H9 (cell line): Measurements from ENCODE around the gene PCGF3. TPM values are rescaled to one million over a fixed set of nuclear protein-coding genes. Genes with fewer than 3 reads are reported as not detected.

Experiments used
- DNase-seq: peaks from one replicate; pipeline ENCODE4 v3.0.0-alpha.2; 2017
- H2AFZ ChIP-seq: one replicate; pipeline ENCODE4 v1.6.1; 2013; ENCODE audit warnings: mild to moderate bottlenecking, low read length, control low read depth, moderate library complexity
- H2AK5ac ChIP-seq: 2 replicates; pipeline ENCODE4 v1.6.1; 2013; ENCODE audit warnings: low read length, control low read depth, mixed read lengths; ENCODE audit not compliant: insufficient read length
- H2BK120ac ChIP-seq: one replicate; pipeline ENCODE4 v1.6.1; 2013; ENCODE audit warnings: low read depth, mild to moderate bottlenecking, low read length, control low read depth, inconsistent platforms; ENCODE audit not compliant: poor library complexity, severe bottlenecking
- H2BK12ac ChIP-seq: 2 replicates; pipeline ENCODE4 v1.6.1; 2013; ENCODE audit warnings: low read length, control low read depth, mixed read lengths, low read depth; ENCODE audit not compliant: insufficient read length
- H2BK15ac ChIP-seq: 2 replicates; pipeline ENCODE4 v1.6.1; 2013; ENCODE audit warnings: low read depth, low read length, control low read depth
- H2BK20ac ChIP-seq: one replicate; pipeline ENCODE4 v1.6.1; 2013; ENCODE audit warnings: low read depth, mild to moderate bottlenecking, low read length, control low read depth, inconsistent platforms; ENCODE audit not compliant: poor library complexity, severe bottlenecking
- H2BK5ac ChIP-seq: 2 replicates; pipeline ENCODE4 v1.6.1; 2013; ENCODE audit warnings: low read length, control low read depth, mixed read lengths; ENCODE audit not compliant: insufficient read length
- H3K14ac ChIP-seq: 2 replicates; pipeline ENCODE4 v1.6.1; 2013; ENCODE audit warnings: low read length, control low read depth; ENCODE audit not compliant: insufficient read depth
- H3K18ac ChIP-seq: 2 replicates; pipeline ENCODE4 v1.6.1; 2013; ENCODE audit warnings: low read depth, mild to moderate bottlenecking, mixed read lengths, low read length, control low read depth; ENCODE audit not compliant: insufficient read length
- H3K23ac ChIP-seq: 2 replicates; pipeline ENCODE4 v1.6.1; 2013; ENCODE audit warnings: low read length, control low read depth, mixed read lengths, low read depth; ENCODE audit not compliant: insufficient read length
- H3K23me2 ChIP-seq: 2 replicates; pipeline ENCODE4 v1.6.1; 2013; ENCODE audit warnings: low read depth, mild to moderate bottlenecking, mixed read lengths, low read length, control low read depth; ENCODE audit not compliant: insufficient read length, poor library complexity, severe bottlenecking
- H3K27ac ChIP-seq: 2 replicates; pipeline ENCODE4 v1.5.1; 2013; ENCODE audit warnings: low read length, control low read depth, mixed read lengths, low read depth; ENCODE audit not compliant: insufficient read length
- H3K27me3 ChIP-seq: 2 replicates; pipeline ENCODE4 v1.6.1; 2013; ENCODE audit warnings: low read length, control low read depth, inconsistent platforms; ENCODE audit not compliant: insufficient read depth
- H3K4ac ChIP-seq: 2 replicates; pipeline ENCODE4 v1.6.1; 2013; ENCODE audit warnings: low read depth, mild to moderate bottlenecking, control low read depth, inconsistent platforms, low read length, moderate library complexity
- H3K4me1 ChIP-seq: 2 replicates; pipeline ENCODE4 v1.6.1; 2013; ENCODE audit warnings: low read length, control low read depth, inconsistent platforms; ENCODE audit not compliant: insufficient read depth
- H3K4me2 ChIP-seq: 2 replicates; pipeline ENCODE4 v1.6.1; 2013; ENCODE audit warnings: low read length, control low read depth, mixed read lengths; ENCODE audit not compliant: insufficient read length, insufficient read depth
- H3K56ac ChIP-seq: 2 replicates; pipeline ENCODE4 v1.6.1; 2013; ENCODE audit warnings: low read depth, mild to moderate bottlenecking, mixed read lengths, low read length, control low read depth; ENCODE audit not compliant: insufficient read length
- H3K79me1 ChIP-seq: 2 replicates; pipeline ENCODE4 v1.6.1; 2013; ENCODE audit warnings: low read depth, mild to moderate bottlenecking, moderate library complexity, low read length, control low read depth, inconsistent platforms; ENCODE audit not compliant: insufficient read depth, poor library complexity, severe bottlenecking
- H3K79me2 ChIP-seq: 2 replicates; pipeline ENCODE4 v1.6.1; 2013; ENCODE audit warnings: low read length, control low read depth, inconsistent platforms; ENCODE audit not compliant: insufficient read depth
- H3K9ac ChIP-seq: 2 replicates; pipeline ENCODE4 v1.6.1; 2013; ENCODE audit warnings: low read length, control low read depth, mixed read lengths; ENCODE audit not compliant: insufficient read length; ENCODE audit errors: extremely low read depth
- H3K9me3 ChIP-seq: one replicate; pipeline ENCODE4 v1.6.1; 2013; ENCODE audit warnings: low read depth, low read length, inconsistent platforms; ENCODE audit not compliant: control insufficient read depth
- H3T11ph ChIP-seq: one replicate; pipeline ENCODE4 v1.6.1; 2013; ENCODE audit warnings: mild to moderate bottlenecking, low read length, control low read depth, inconsistent platforms
- H4K20me1 ChIP-seq: one replicate; pipeline ENCODE4 v1.6.1; 2013; ENCODE audit not compliant: control insufficient read depth, insufficient read length, insufficient read depth
- H4K5ac ChIP-seq: 2 replicates; pipeline ENCODE4 v1.6.1; 2013; ENCODE audit warnings: low read depth, mild to moderate bottlenecking, mixed read lengths, low read length, control low read depth; ENCODE audit not compliant: insufficient read length
- H4K8ac ChIP-seq: replicated peaks from 2 replicates; pipeline ENCODE4 v1.6.1; 2013; ENCODE audit warnings: low read length, control low read depth, mixed read lengths, low read depth; ENCODE audit not compliant: insufficient read length
- H4K91ac ChIP-seq: 2 replicates; pipeline ENCODE4 v1.6.1; 2013; ENCODE audit warnings: low read depth, mild to moderate bottlenecking, moderate library complexity, mixed read lengths, low read length, control low read depth; ENCODE audit not compliant: insufficient read length
- H3K27ac Mint-ChIP-seq, 3 experiments: 2 replicates in 2 of 3; 3 replicates in 1 of 3; pipeline ENCODE4 v1.8.0; 2020 to 2021; ENCODE audit warnings: mixed read lengths in 3 of 3, mild to moderate bottlenecking in 1 of 3, moderate library complexity in 1 of 3
- H3K27me3 Mint-ChIP-seq: 2 replicates; pipeline ENCODE4 v1.8.0; 2021; ENCODE audit warnings: low read depth, mild to moderate bottlenecking, moderate library complexity, mixed read lengths
- H3K36me3 Mint-ChIP-seq, 3 experiments: 2 replicates in 2 of 3; 3 replicates in 1 of 3; pipeline ENCODE4 v1.8.0; 2020 to 2021; ENCODE audit warnings: low read depth in 3 of 3, mixed read lengths in 3 of 3; ENCODE audit not compliant: insufficient read depth in 1 of 3
- H3K4me1 Mint-ChIP-seq, 2 experiments: 2 replicates each; pipeline ENCODE4 v1.8.0; 2020; ENCODE audit warnings: mixed read lengths in 2 of 2
- H3K4me3 Mint-ChIP-seq, 2 experiments: 2 replicates in 1 of 2; 3 replicates in 1 of 2; pipeline ENCODE4 v1.8.0; 2020 to 2021; ENCODE audit warnings: mild to moderate bottlenecking in 2 of 2, mixed read lengths in 2 of 2, moderate library complexity in 1 of 2
- H3K9me3 Mint-ChIP-seq, 2 experiments: 2 replicates in 1 of 2; 3 replicates in 1 of 2; pipeline ENCODE4 v1.8.0; 2020; ENCODE audit warnings: mild to moderate bottlenecking in 2 of 2, mixed read lengths in 2 of 2, moderate library complexity in 1 of 2
- WGBS: extraction: QIAGEN DNeasy Blood & Tissue Kit; methylation state at CpG from one replicate; pipeline ENCODE4 v1.1.7; 2013; ENCODE audit warnings: missing lambda C conversion rate, low lambda C conversion rate, mixed read lengths; ENCODE audit not compliant: insufficient read length; ENCODE audit errors: extremely low coverage; 5-methylcytosine and 5-hydroxymethylcytosine counted together
- total RNA-seq: library from RNA; stranded (reverse); gene quantifications from 2 replicates; pipeline ENCODE4 v1.2.1, GENCODE V29; 2021
- TF ChIP-seq, protein P1 (sequence below): fragments of 200-600 bp; sonication (generic); conservative IDR thresholded peaks from 3 replicates; pipeline ENCODE4 v1.8.0; 2021; ENCODE audit warnings: antibody characterized with exemption, mild to moderate bottlenecking

Gene PCGF3
- total RNA-seq, 1 experiment from 2014 or later: 43.1 TPM

DNA sequence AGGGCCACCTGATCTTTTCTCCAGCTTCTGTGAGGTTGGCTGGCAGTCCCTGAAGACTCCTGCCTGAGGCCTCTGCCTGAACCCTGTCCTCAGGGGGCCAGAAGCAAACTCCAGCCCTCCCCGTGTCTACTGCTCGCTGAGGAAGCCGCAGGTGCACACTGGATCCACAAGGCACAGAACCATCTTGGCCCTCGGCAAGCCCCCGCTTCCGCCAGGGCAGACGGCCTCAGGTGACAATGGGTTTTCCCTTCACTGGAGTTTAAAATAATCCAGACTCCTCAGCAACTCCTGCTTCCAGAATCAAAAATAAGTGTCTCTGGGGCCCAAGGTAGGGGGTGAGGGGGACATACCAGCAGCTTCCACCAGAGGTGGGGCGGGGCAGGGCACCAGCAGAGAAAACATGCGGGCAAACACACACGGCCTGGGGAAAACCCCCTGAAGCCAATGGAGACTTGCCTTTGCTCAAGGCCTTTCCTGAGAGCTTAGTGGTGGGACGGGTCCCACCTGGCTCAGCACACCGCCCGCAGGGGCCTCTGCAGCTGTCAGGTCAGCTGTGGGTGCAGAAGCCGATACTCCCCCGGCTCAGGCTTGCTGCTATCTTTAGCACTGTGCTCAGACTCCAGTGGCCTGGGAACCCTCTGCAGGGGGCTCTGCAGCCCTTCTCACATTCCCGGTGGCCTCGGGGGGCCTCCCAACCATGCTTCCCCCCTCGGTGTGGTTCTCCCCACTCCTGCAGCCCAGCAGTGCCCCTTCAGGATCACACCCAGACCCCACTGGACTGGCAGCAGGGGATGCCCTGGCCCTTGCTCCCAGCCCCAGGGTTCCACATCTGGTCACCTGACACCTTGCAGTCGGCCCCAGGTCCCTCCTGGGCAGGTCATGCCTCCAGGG, 29.4 kb upstream of the PCGF3 start:
- Histone ChIP-seq H3K79me2 (peaks cover 5% of the 10 kb centered on the region; the same call in 1 of the 2 replicates), H3K14ac (no peak overlapping the region), H3K4me2 (no peak overlapping the region), H3K4me1 (0 out of 2 replicates have a peak, but pooled peaks cover 3% of the 10 kb centered on the region), H2BK120ac (no peak overlapping the region), H3K79me1 (peaks cover 3% of the 10 kb centered on the region), H4K5ac (no peak overlapping the region), H3K9me3 (no peaks in the 10 kb centered on the region), H4K20me1 (peaks cover 4% of the 10 kb centered on the region), H4K91ac (no peak overlapping the region), H3K23ac (no peak overlapping the region), H2AFZ (no peak overlapping the region), H3K18ac (no peak overlapping the region), H3K56ac (no peak overlapping the region), H3K27ac (no peak overlapping the region), H2BK15ac (no peak overlapping the region), H2BK12ac (no peak overlapping the region), H2BK5ac (no peak overlapping the region), H3T11ph (no peak overlapping the region), H4K8ac (no peak overlapping the region), H3K4ac (no peak overlapping the region), H2AK5ac (no peak overlapping the region), H2BK20ac (no peak overlapping the region), H3K9ac (no peak overlapping the region), H3K27me3 (no peaks in the 10 kb centered on the region), H3K23me2 (peaks cover 20% of the 10 kb centered on the region)
- Mint-ChIP-seq H3K27ac (no peak overlapping the region), H3K27me3 (peaks cover 11% of the 10 kb centered on the region), H3K9me3 (no peaks in the 10 kb centered on the region; a peak in 1 of 5 replicates), H3K4me1 (peaks cover 6 to 18% of the 10 kb centered on the region in 2 experiments), H3K36me3 (peaks cover 16 to 23% (median 23%) of the 10 kb centered on the region in 3 experiments), H3K4me3 (peak overlapping the region; percentile 44 to 93; a peak in 4 of 5 replicates)
- TF ChIP-seq, protein P1, sequence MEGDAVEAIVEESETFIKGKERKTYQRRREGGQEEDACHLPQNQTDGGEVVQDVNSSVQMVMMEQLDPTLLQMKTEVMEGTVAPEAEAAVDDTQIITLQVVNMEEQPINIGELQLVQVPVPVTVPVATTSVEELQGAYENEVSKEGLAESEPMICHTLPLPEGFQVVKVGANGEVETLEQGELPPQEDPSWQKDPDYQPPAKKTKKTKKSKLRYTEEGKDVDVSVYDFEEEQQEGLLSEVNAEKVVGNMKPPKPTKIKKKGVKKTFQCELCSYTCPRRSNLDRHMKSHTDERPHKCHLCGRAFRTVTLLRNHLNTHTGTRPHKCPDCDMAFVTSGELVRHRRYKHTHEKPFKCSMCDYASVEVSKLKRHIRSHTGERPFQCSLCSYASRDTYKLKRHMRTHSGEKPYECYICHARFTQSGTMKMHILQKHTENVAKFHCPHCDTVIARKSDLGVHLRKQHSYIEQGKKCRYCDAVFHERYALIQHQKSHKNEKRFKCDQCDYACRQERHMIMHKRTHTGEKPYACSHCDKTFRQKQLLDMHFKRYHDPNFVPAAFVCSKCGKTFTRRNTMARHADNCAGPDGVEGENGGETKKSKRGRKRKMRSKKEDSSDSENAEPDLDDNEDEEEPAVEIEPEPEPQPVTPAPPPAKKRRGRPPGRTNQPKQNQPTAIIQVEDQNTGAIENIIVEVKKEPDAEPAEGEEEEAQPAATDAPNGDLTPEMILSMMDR: no peak
- DNase-seq: peak; percentile 29
- WGBS: no CpG with 5 or more reads among the region's 19 CpGs
